Esophagus muscularis mucosa (tissue), 4 donors: ENCODE data around the gene LCE1B. TPM values are rescaled to one million over a fixed set of nuclear protein-coding genes. Genes with fewer than 3 reads are reported as not detected.

Experiments used
- total RNA-seq, 4 donors: library from RNA; depleted of rRNA; stranded (reverse); fragments of >200 nt; gene quantifications; one replicate each; pipeline versions ENCODE4 v1.1.0 to v1.2.1, GENCODE V29; 2016

The LCE1B gene
- total RNA-seq, 4 donors from 2014 or later, result not detected

Other genes starting within 250 kb of the LCE1B start
- gene LCE3E, start 245.2 kb upstream of the LCE1B start, total RNA-seq, result not detected
- not detected for gene LCE3D, start 231.5 kb upstream of the LCE1B start, total RNA-seq
- not detected for gene LCE3C, start 211.7 kb upstream of the LCE1B start, total RNA-seq
- gene LCE3B, start 198.2 kb upstream of the LCE1B start, total RNA-seq, result not detected
- gene LCE3A, start 188.9 kb upstream of the LCE1B start, total RNA-seq, result not detected
- gene LCE2D, start 148.6 kb upstream of the LCE1B start, total RNA-seq, result not detected
- gene LCE2C, start 136.7 kb upstream of the LCE1B start, total RNA-seq, result not detected
- not detected for gene LCE2B, start 125.8 kb upstream of the LCE1B start, total RNA-seq
- gene LCE2A, start 113.6 kb upstream of the LCE1B start, total RNA-seq, result not detected
- not detected for gene LCE4A, start 103.8 kb upstream of the LCE1B start, total RNA-seq
- not detected for gene KPRP, start 53.9 kb upstream of the LCE1B start, total RNA-seq
- not detected for gene LCE1F, start 36.8 kb upstream of the LCE1B start, total RNA-seq
- gene LCE1E, start 25.7 kb upstream of the LCE1B start, total RNA-seq, result not detected
- not detected for gene LCE1D, start 15.2 kb upstream of the LCE1B start, total RNA-seq
- gene LCE1C, start 5.3 kb upstream of the LCE1B start, total RNA-seq, result not detected
- gene LCE1A, start 15.5 kb downstream of the LCE1B start, total RNA-seq, result not detected
- not detected for gene LCE6A, start 30.9 kb downstream of the LCE1B start, total RNA-seq
- gene LCE7A, start 48.0 kb downstream of the LCE1B start, total RNA-seq, result not detected
- gene SMCP, start 66.4 kb downstream of the LCE1B start, total RNA-seq, result not detected
- not detected for gene IVL, start 96.6 kb downstream of the LCE1B start, total RNA-seq
- gene SPRR5, start 135.2 kb downstream of the LCE1B start, total RNA-seq, result not detected
- gene SPRR4, start 158.7 kb downstream of the LCE1B start, total RNA-seq, result not detected
- not detected for gene SPRR1A, start 172.1 kb downstream of the LCE1B start, total RNA-seq
- 1 to 10 TPM in 2 of 4 donors, not detected in 2; 1.6 to 5.0 TPM for gene SPRR3, start 189.8 kb downstream of the LCE1B start, total RNA-seq
- gene SPRR1B, start 219.2 kb downstream of the LCE1B start, total RNA-seq, result not detected
- gene SPRR2D, start 229.1 kb downstream of the LCE1B start, total RNA-seq, result 1 to 10 TPM in 1 of 4 donors, under 1 TPM in 1, not detected in 2; 0.57 to 1.7 TPM
- 1 to 10 TPM in 1 of 4 donors, not detected in 3; 2.5 TPM for gene SPRR2A, start 245.5 kb downstream of the LCE1B start, total RNA-seq